GM13976 (cell line): ENCODE data around the gene TOB1.
A peak's percentile ranks its signal among the peaks of the same experiment; 100 is the strongest.

Experiments
- DNase-seq: peaks from one replicate; pipeline ENCODE4 v3.0.0; 2012; ENCODE audit warnings: low spot score
- in situ Hi-C: fragments of 300-500 bp; cut with MboI; formaldehyde crosslinking; loops from one replicate; pipeline ENCODE4 v1.12.0; 2022; ENCODE audit warnings: low sequenced_read_pairs, mixed read lengths, inconsistent platforms; ENCODE audit not compliant: unreplicated experiment
- TF ChIP-seq, protein P1 (sequence below): IDR thresholded peaks from 2 replicates; pipeline ENCODE4 v1.5.1; 2012; ENCODE audit warnings: borderline replicate concordance, mild to moderate bottlenecking; ENCODE audit not compliant: insufficient read depth; ENCODE audit errors: extremely low read depth, missing control alignments, control extremely low read depth

TOB1 gene

DNA sequence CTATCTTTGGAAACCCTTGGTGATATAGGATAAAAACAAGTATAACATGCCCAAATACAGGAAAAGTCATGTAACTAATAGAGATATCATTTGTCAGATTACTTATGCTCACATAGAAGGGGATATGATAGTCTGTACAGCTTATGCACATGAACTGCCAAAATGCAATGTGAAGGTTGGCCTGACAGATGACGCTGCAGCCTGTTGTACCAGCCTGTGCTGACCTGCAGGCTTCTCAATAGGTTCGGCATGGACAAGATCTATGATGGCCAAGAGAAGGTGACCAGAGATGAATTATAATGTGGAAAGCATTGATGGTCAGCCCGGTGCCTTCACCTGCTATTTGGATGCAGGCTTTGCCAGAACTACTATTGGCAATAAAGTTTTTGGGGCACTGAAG, 18.1 kb downstream of the TOB1 start:
- DNase-seq, result no peak
- in situ Hi-C loops, result loop anchor here (5.0 kb wide), 1 partner anchor 109 kb away; no protein-coding TSS in a partner anchor
- TF ChIP-seq, protein P1, sequence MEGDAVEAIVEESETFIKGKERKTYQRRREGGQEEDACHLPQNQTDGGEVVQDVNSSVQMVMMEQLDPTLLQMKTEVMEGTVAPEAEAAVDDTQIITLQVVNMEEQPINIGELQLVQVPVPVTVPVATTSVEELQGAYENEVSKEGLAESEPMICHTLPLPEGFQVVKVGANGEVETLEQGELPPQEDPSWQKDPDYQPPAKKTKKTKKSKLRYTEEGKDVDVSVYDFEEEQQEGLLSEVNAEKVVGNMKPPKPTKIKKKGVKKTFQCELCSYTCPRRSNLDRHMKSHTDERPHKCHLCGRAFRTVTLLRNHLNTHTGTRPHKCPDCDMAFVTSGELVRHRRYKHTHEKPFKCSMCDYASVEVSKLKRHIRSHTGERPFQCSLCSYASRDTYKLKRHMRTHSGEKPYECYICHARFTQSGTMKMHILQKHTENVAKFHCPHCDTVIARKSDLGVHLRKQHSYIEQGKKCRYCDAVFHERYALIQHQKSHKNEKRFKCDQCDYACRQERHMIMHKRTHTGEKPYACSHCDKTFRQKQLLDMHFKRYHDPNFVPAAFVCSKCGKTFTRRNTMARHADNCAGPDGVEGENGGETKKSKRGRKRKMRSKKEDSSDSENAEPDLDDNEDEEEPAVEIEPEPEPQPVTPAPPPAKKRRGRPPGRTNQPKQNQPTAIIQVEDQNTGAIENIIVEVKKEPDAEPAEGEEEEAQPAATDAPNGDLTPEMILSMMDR, result no peak

GRCh38 chr17:50847566-50847965, 18.6 kb downstream of the TOB1 start:
- in situ Hi-C loops, result loop anchor here (5.0 kb wide), 1 partner anchor 110 kb away; no protein-coding TSS in a partner anchor
- no peak for DNase-seq
- TF ChIP-seq, protein P1, result no peak

GRCh38 chr17:50845240-50846147, 20.7 kb downstream of the TOB1 start:
- no peak for DNase-seq

GRCh38 chr17:50844117-50844700, 21.9 kb downstream of the TOB1 start:
- in situ Hi-C loops, result loop anchor here (5.0 kb wide), 1 partner anchor 57 kb away; no protein-coding TSS in a partner anchor
- TF ChIP-seq, protein P1, result no peak
- DNase-seq, result no peak

More at GRCh38 chr17:50845240-50846147, 20.7 kb downstream of the TOB1 start:
- in situ Hi-C loops, result loop anchor here (5.0 kb wide), 1 partner anchor 112 kb away; no protein-coding TSS in a partner anchor
- TF ChIP-seq, protein P1, result no peak

DNA sequence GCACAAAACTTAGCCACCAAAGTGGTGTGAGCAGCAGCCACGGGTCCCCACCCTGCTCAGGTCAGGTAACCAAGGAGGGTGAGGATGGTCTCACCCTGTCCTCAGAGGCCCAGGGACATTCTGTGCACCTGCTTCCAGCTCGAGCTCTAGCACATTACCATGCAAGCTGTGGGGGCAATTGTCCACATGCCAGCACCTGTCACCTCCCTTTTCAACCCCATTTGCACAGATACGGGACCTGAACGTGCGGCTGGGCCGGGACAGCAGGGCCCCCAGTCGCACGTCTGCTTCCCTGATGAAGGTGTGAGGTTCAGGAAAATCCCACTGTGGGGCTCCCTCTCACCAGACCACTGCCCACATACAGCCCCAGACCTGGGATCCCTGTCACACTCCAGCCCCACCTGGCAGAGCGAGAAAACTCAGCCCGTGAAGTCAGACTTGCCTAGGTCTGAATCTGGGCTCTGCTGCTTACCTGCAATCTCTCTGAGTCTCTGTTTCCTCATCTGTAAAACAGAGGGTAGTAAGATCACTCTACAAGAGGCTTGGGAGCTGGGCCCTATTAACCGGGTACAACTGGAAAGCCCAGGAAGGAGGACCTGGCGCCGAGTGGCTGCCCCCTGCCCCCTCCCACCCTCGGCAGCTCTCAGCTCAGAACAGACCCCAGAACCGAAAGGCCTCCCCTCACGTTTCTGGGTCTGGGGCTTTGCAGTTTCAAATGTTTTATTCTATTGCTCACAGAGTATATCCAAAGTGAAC, 22.8 kb downstream of the TOB1 start:
- TF ChIP-seq, protein P1, result no peak
- in situ Hi-C loops, result loop anchor here (5.0 kb wide), 1 partner anchor 56 kb away; no protein-coding TSS in a partner anchor
- peak; percentile 17 for DNase-seq
